Loucy (cell line): ENCODE measurements around the gene UBE2U.

Experiments used
- H2AFZ ChIP-seq: fragments of 200-600 bp; sonication (generic); 2 replicates; pipeline ENCODE4 v1.6.0; 2016; ENCODE audit warnings: antibody characterized with exemption, mild to moderate bottlenecking, low read length, moderate library complexity
- H3F3A ChIP-seq: fragments of 200-600 bp; 2 replicates; pipeline ENCODE4 v1.6.0; 2016; ENCODE audit warnings: antibody characterized with exemption, low read depth, mild to moderate bottlenecking
- H3K27me3 ChIP-seq: fragments of 200-600 bp; sonication (generic); 2 replicates; pipeline ENCODE4 v1.6.1; 2014; ENCODE audit warnings: low read length, mild to moderate bottlenecking; ENCODE audit not compliant: insufficient read depth, poor library complexity, severe bottlenecking
- H3K36me3 ChIP-seq: fragments of 200-600 bp; sonication (generic); 2 replicates; pipeline ENCODE4 v1.6.1; 2016; ENCODE audit warnings: low read length; ENCODE audit not compliant: insufficient read depth
- H3K4me1 ChIP-seq: fragments of 200-600 bp; sonication (generic); 2 replicates; pipeline ENCODE4 v1.5.1; 2014; ENCODE audit warnings: low read length, mild to moderate bottlenecking; ENCODE audit not compliant: insufficient read depth, poor library complexity, severe bottlenecking
- H3K4me2 ChIP-seq: fragments of 200-600 bp; sonication (generic); 2 replicates; pipeline ENCODE4 v1.6.0; 2014; ENCODE audit warnings: antibody characterized with exemption, low read length, low read depth, mild to moderate bottlenecking; ENCODE audit not compliant: poor library complexity, severe bottlenecking
- H3K4me3 ChIP-seq: fragments of 200-600 bp; sonication (generic); 2 replicates; pipeline ENCODE4 v1.5.1; 2014; ENCODE audit warnings: low read length, mild to moderate bottlenecking, mixed read lengths; ENCODE audit not compliant: poor library complexity, severe bottlenecking
- H3K79me2 ChIP-seq: fragments of 200-600 bp; sonication (generic); 2 replicates; pipeline ENCODE4 v1.6.1; 2014; ENCODE audit warnings: low read length; ENCODE audit not compliant: insufficient read depth
- H3K9ac ChIP-seq: fragments of 200-600 bp; sonication (generic); 2 replicates; pipeline ENCODE4 v1.6.0; 2014; ENCODE audit warnings: mild to moderate bottlenecking, low read depth, low read length, moderate library complexity; ENCODE audit not compliant: poor library complexity, severe bottlenecking
- H3K9me2 ChIP-seq: fragments of 200-600 bp; sonication (generic); replicated peaks from 2 replicates; pipeline ENCODE4 v1.6.1; 2016; ENCODE audit warnings: low read depth, low read length, mixed read lengths
- H3K9me3 ChIP-seq: fragments of 200-600 bp; sonication (generic); 2 replicates; pipeline ENCODE4 v1.6.1; 2014; ENCODE audit warnings: mild to moderate bottlenecking, antibody characterized with exemption, low read length, low read depth; ENCODE audit not compliant: insufficient read depth
- H4K20me1 ChIP-seq: fragments of 200-600 bp; sonication (generic); 2 replicates; pipeline ENCODE4 v1.6.0; 2014; ENCODE audit warnings: antibody characterized with exemption, low read length, mild to moderate bottlenecking; ENCODE audit not compliant: insufficient read depth, poor library complexity, severe bottlenecking
- CTCF ChIP-seq: fragments of 200-600 bp; sonication (generic); conservative IDR thresholded peaks from 2 replicates; pipeline ENCODE4 v1.5.1; 2014; ENCODE audit warnings: mild to moderate bottlenecking, antibody characterized with exemption, low read length
- EZH2phosphoT487 ChIP-seq: fragments of 200-600 bp; IDR thresholded peaks from 2 replicates; pipeline ENCODE4 v1.6.1; 2018; ENCODE audit warnings: antibody characterized with exemption, mild to moderate bottlenecking, moderate library complexity, borderline replicate concordance

The UBE2U gene

GRCh38 chr1:64242895-64243756 is 39.7 kb downstream of the UBE2U start:
- Histone ChIP-seq H3K27me3 (no peaks in the 10 kb centered on the region), H3K79me2 (no peaks in the 10 kb centered on the region), H4K20me1 (no peaks in the 10 kb centered on the region), H3K36me3 (no peaks in the 10 kb centered on the region), H3K4me1 (peaks cover 9% of the 10 kb centered on the region), H3K9me2 (no peaks in the 10 kb centered on the region), H2AFZ (peak overlapping the region; percentile 79), H3K4me3 (peak overlapping the region; percentile 61), H3K9ac (peak overlapping the region; percentile 4), H3F3A (no peaks in the 10 kb centered on the region), H3K4me2 (peak overlapping the region; percentile 67), H3K9me3 (no peaks in the 10 kb centered on the region)
- TF ChIP-seq EZH2phosphoT487 = no peak
- peak; percentile 73 for TF ChIP-seq CTCF

GRCh38 chr1:64243757-64244080 is 40.3 kb downstream of the UBE2U start:
- Histone ChIP-seq H3K9me2 (no peaks in the 10 kb centered on the region), H3F3A (no peaks in the 10 kb centered on the region), H3K79me2 (no peaks in the 10 kb centered on the region), H3K36me3 (no peaks in the 10 kb centered on the region), H3K4me2 (peak overlapping the region; percentile 67), H3K9ac (peak overlapping the region; percentile 4), H3K27me3 (no peaks in the 10 kb centered on the region), H2AFZ (peak overlapping the region; percentile 79), H3K4me3 (peak overlapping the region; percentile 61), H4K20me1 (no peaks in the 10 kb centered on the region), H3K4me1 (peaks cover 9% of the 10 kb centered on the region), H3K9me3 (no peaks in the 10 kb centered on the region)
- TF ChIP-seq EZH2phosphoT487 = no peak
- no peak for TF ChIP-seq CTCF

- Histone ChIP-seq H3K27me3 (no peaks in the 10 kb centered on the region), H3F3A (no peaks in the 10 kb centered on the region), H4K20me1 (no peaks in the 10 kb centered on the region), H3K36me3 (no peaks in the 10 kb centered on the region), H3K4me2 (no peak overlapping the region), H3K9ac (no peak overlapping the region), H3K4me3 (no peak overlapping the region), H3K9me3 (no peaks in the 10 kb centered on the region), H3K79me2 (no peaks in the 10 kb centered on the region), H3K9me2 (no peaks in the 10 kb centered on the region), H2AFZ (peak overlapping the region; percentile 21; the same call in 1 of the 2 replicates), H3K4me1 (peaks cover 9% of the 10 kb centered on the region)
- TF ChIP-seq EZH2phosphoT487 (no peak), CTCF (no peak)
Observed at GRCh38 chr1:64245495-64245894, 42.1 kb downstream of the UBE2U start.
